ENCODE data around the gene TUBA1C.
"Not testable (repeated sequence)": the region's sequence is repeated elsewhere in the genome, so short reads cannot be mapped to it uniquely, and the experiment has no call there.

TUBA1C gene

DNA sequence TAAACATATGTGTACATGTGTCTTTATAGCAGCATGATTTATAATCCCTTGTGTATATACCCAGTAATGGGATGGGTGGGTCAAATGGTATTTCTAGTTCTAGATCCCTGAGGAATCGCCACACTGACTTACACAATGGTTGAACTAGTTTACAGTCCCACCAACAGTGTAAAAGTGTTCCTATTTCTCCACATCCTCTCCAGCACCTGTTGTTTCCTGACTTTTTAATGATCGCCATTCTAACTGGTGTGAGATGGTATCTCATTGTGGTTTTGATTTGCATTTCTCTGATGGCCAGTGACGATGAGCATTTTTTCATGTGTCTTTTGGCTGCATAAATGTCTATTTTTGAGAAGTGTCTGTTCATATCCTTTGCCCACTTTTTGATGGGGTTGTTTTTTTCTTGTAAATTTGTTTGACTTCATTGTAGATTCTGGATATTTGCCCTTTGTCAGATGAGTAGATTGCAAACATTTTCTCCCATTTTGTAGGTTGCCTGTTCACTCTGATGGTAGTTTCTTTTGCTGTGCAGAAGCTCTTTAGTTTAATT is 45.6 kb downstream of the TUBA1C start:
- DNase-seq (ENCODE audit: low spot score) = not testable (repeated sequence)

DNA sequence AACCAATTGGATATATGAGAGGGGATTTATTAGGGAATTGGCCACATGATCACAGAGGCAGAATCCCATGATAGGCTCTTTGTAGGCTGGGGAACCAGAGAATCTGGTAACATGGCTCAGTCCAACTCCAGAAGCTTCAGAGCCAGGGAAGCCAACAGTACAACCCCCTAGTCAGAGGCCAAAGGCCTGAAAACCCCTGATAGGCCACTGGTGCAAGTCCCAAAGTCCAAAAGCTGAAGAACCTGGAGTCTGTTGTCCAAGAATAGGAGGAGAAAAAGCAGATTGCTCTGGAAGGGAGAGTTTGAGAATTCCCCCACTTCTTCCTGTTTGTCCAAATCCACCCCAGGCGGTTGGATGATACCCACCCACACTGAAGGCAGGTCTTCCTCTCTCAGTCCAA is 49.9 kb downstream of the TUBA1C start:
- DNase-seq (ENCODE audit: low spot score) = no peak

DNA sequence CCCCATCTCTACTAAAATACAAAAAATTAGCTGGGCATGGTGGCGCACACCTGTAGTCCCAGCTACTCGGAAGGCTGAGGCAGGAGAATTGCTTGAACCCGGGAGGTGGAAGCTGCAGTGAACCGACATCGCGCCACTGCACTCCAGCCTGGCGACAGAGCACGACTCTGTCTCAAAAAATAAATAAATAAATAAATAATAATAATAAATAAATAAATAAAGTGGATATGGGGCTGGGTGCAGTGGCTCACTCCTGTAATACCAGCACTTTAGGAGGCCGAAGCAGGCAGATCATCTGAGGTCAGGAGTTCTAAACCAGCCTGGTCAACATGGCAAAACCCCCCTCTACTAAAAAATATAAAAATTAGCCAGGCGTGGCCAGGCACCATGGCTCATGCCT is 52.2 kb downstream of the TUBA1C start:
- DNase-seq (ENCODE audit: low spot score) = not testable (repeated sequence)

DNA sequence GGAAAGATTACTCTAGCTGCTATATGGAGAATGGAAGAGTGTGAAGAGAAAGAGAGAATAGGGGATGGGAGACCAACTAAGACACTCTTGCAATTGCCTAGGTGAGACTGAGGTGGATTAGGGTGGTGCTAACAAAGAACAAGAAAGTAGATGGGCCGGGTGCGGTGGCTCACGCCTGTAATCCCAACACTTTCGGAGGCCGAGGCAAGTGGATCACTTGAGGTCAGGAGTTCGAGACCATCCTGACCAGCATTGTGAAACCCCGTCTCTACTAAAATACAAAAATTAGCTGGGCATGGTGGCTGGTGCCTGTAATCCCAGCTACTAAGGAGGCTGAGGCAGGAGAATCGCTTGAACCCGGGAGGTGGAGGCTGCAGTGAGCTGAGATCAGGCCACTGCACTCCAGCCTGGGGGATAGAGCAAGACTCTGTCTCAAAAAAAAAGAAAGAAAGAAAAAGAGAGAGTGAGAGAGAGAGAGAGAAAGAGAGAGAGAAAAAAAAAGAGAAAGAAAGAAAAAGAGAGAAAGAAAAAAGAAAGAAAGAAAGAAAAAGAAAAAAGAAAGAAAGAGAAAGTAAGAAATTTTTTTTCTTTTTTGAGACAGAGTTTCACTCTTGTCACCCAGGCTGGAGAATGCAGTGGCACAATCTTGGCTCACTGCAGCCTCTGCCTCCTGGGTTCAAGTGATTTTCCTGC is 55.7 kb downstream of the TUBA1C start:
- not testable (repeated sequence) for DNase-seq (ENCODE audit: low spot score)

DNA sequence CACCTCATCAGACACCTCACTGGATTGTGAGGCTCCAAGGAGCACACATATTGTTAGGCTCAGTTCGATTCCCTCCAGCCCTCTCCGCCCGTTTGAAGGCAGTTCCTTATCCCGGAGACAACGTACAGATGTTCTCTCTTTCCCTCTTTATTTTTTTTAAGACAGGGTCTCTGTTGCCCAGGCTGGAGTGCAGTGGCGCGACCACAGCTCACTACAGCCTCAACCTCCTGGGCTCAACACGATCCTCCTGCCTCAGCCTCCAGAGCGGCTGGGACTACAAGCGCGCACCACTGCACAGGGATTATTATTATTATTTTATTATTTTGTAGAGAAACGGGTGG is 57.5 kb downstream of the TUBA1C start:
- DNase-seq (ENCODE audit: low spot score) = no peak

DNA sequence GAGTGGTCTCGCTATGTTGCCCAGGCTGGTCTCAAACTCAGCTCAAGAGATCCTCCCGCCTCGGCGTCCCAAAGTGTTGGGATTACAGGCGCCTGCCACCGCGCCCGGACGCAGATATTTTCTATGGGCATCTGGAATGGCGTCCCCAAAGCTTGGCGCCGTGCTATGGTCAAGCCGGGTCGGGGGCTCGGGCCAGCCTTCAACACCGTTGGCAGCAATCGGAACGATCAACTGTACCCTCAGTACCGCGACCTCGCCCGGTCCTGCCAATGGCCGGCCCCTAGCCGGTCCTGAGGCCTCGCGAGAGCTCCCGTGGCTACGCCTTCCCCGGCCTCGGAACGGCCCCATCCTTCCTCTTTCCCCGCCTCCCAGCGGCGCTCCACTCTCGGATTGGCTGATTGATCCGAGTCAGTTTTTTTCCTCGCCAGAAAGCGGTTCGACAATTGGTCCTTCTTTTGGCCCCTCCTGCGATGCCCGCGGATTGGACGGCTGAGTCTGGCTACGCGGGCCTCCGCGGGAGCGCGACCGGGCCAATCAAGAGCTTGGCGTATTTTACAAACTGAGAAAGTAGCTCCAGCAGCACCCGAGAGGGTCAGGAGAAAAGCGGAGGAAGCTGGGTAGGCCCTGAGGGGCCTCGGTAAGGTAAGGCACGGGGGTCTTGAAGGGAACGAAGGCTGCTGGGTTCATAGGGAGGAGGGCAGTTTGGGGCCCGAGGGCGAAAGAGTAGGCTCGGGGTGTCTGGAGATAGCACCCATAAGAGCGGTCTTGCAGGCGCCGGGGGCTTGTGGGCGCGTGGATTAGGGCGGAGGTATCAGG is 58.0 kb downstream of the TUBA1C start, which contains the start of gene TROAP:
Gene TROAP (plus strand): TSS at position 548 of the 816 bp plus-strand sequence. CDS start 354 bp downstream, outside the sequence.
- peak; percentile 98 for DNase-seq (ENCODE audit: low spot score)

DNA sequence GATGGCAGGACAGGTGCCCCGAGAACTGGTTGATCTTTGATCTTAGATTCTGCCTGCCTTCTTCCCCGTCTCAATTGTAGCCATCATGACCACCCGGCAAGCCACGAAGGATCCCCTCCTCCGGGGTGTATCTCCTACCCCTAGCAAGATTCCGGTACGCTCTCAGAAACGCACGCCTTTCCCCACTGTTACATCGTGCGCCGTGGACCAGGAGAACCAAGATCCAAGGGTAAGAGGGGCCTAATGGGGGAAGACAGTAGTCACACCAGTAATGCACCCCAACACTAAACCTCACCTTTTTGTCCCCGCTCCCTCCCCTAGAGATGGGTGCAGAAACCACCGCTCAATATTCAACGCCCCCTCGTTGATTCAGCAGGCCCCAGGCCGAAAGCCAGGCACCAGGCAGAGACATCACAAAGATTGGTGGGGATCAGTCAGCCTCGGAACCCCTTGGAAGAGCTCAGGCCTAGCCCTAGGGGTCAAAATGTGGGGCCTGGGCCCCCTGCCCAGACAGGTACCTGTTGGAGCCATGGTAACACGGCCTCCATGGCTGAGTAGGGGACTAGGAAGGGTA is 58.7 kb downstream of the TUBA1C start:
- DNase-seq (ENCODE audit: low spot score) = no peak

All from RKO (cell line).